A549 (cell line): Measurements from ENCODE around the gene LRRC14B. TPM values are rescaled to one million over a fixed set of nuclear protein-coding genes. Genes with fewer than 3 reads are reported as not detected.

ENCODE experiments used
- ATAC-seq, 2 experiments: fragments of 200-7000 bp in 1 of 2; fragments of >200 bp in 1 of 2; cut with Nextera tagmentation in 1 of 2; cut with Tn5 transposase in 1 of 2; 3 replicates each; pipeline versions ENCODE4 v1.8.0 to v1.9.1; 2018 to 2020; ENCODE audit warnings: mild to moderate bottlenecking in 1 of 2, moderate library complexity in 1 of 2
- CTCF ChIA-PET: fragments of 300-600 bp; sonication (Branson Sonifier 250); formaldehyde crosslinking; extraction: SDS; loops from one replicate; lab custom pipeline; 2021; ENCODE audit warnings: antibody characterized with exemption, inconsistent platforms; lab: Yijun Ruan, JAX
- POLR2A ChIA-PET: fragments of 350-600 bp; formaldehyde crosslinking; extraction: SDS; loops from one replicate; lab custom pipeline; 2021; ENCODE audit warnings: antibody characterized with exemption, inconsistent platforms; lab: Yijun Ruan, JAX
- DNase-seq, 2 experiments: peaks; one replicate each; pipeline versions ENCODE4 v3.0.0 to v3.0.0-alpha.2; 2011 to 2016; ENCODE audit warnings: low read depth in 1 of 2, low spot score in 1 of 2
- FAIRE-seq: peaks from 2 replicates; lab custom pipeline; 2011; peaks lifted over from hg19 to GRCh38; lab: Jason Lieb, UNC
- H3K27ac ChIP-seq, 2 experiments: fragments of >200 bp; sonication (Bioruptor Twin); formaldehyde crosslinking; 3 replicates each; pipeline ENCODE4 v1.5.1; 2016 to 2017
- H3K4me1 ChIP-seq: fragments of >200 bp; sonication (Bioruptor Twin); formaldehyde crosslinking; 3 replicates; pipeline ENCODE4 v1.6.1; 2016
- H3K4me2 ChIP-seq: fragments of >200 bp; sonication (Bioruptor Twin); formaldehyde crosslinking; 3 replicates; pipeline ENCODE4 v1.6.1; 2016
- H3K4me3 ChIP-seq: fragments of >200 bp; sonication (Bioruptor Twin); formaldehyde crosslinking; 3 replicates; pipeline ENCODE4 v1.5.1; 2016
- H3K9me3 ChIP-seq: fragments of >200 bp; sonication (Bioruptor Twin); formaldehyde crosslinking; 3 replicates; pipeline ENCODE4 v1.6.1; 2016
- CBX8 ChIP-seq: fragments of 200-600 bp; sonication (generic); IDR thresholded peaks from 2 replicates; pipeline ENCODE4 v1.6.1; 2016
- CEBPB ChIP-seq, 2 experiments: fragments of >200 bp in 1 of 2; sonication (Bioruptor Twin) in 1 of 2; formaldehyde crosslinking in 1 of 2; IDR thresholded peaks; 2 replicates each; pipeline ENCODE4 v1.6.1; 2012 to 2016
- CHD2 ChIP-seq: fragments of 150-350 bp; IDR thresholded peaks from 2 replicates; pipeline ENCODE4 v1.6.1; 2014; ENCODE audit warnings: low read length; ENCODE audit not compliant: partially characterized antibody
- EP300 ChIP-seq, 2 experiments: fragments of >200 bp; sonication (Bioruptor Twin); formaldehyde crosslinking; IDR thresholded peaks; 2 replicates in 1 of 2; 3 replicates in 1 of 2; pipeline ENCODE4 v1.6.1; 2016 to 2017
- ESRRA ChIP-seq: fragments of 150-350 bp; IDR thresholded peaks from 2 replicates; pipeline ENCODE4 v1.6.1; 2014; ENCODE audit warnings: mild to moderate bottlenecking, low read length, borderline replicate concordance
- FOXS1 ChIP-seq: fragments of 250-450 bp; sonication (Bioruptor Pico); IDR thresholded peaks from 2 replicates; pipeline ENCODE4 v1.5.0; 2020; ENCODE audit warnings: mild to moderate bottlenecking, moderate library complexity
- GATA3 ChIP-seq: IDR thresholded peaks from 2 replicates; pipeline ENCODE4 v1.6.1; 2012; ENCODE audit warnings: borderline replicate concordance
- HOXB13 ChIP-seq: fragments of 250-450 bp; sonication (Bioruptor Pico); IDR thresholded peaks from 2 replicates; pipeline ENCODE4 v1.5.0; 2020; ENCODE audit warnings: low read depth, mild to moderate bottlenecking, moderate library complexity
- HOXB5 ChIP-seq: fragments of 250-450 bp; sonication (Bioruptor Pico); IDR thresholded peaks from 2 replicates; pipeline ENCODE4 v1.5.0; 2020; ENCODE audit warnings: mild to moderate bottlenecking, moderate library complexity
- KDM1A ChIP-seq: fragments of 200-600 bp; sonication (generic); IDR thresholded peaks from 2 replicates; pipeline ENCODE4 v1.6.1; 2016; ENCODE audit warnings: low read depth, mild to moderate bottlenecking
- NFE2L2 ChIP-seq: fragments of 150-350 bp; conservative IDR thresholded peaks from 2 replicates; pipeline ENCODE4 v1.6.1; 2014; ENCODE audit warnings: low read length
- POLR2AphosphoS2 ChIP-seq: conservative IDR thresholded peaks from 2 replicates; pipeline ENCODE4 v1.6.1; 2012; ENCODE audit warnings: low read length, improper control_type of control experiment, inconsistent platforms
- RFX5 ChIP-seq: fragments of 450-650 bp; IDR thresholded peaks from 2 replicates; pipeline ENCODE4 v1.7.1; 2014; ENCODE audit warnings: antibody characterized with exemption, mild to moderate bottlenecking, moderate library complexity
- SMC3 ChIP-seq: fragments of >200 bp; sonication (Bioruptor Twin); formaldehyde crosslinking; IDR thresholded peaks from 3 replicates; pipeline ENCODE4 v1.6.1; 2018; ENCODE audit warnings: inconsistent platforms
- WGBS: methylation state at CpG from one replicate; pipeline ENCODE4 v1.1.6; 2017; ENCODE audit errors: missing lambda C conversion rate; 5-methylcytosine and 5-hydroxymethylcytosine counted together
- polyA plus RNA-seq, 4 experiments: library from polyadenylated mRNA; depleted of rRNA in 3 of 4; stranded (reverse); fragments of >200 nt; fragmentation: RNase III in 1 of 4; extraction: RNeasy Plus Mini Kit Qiagen cat#74134 plus additional on column Dnase treatment in 1 of 4; gene quantifications; 2 replicates in 3 of 4; 3 replicates in 1 of 4; pipeline ENCODE4 v1.2.3, GENCODE V29; 2011 to 2017
- TF ChIP-seq, protein P1 (sequence below): fragments of 200-600 bp; sonication (generic); IDR thresholded peaks from 2 replicates; pipeline ENCODE4 v1.6.1; 2016; ENCODE audit warnings: antibody characterized with exemption, mild to moderate bottlenecking, moderate library complexity
- TF ChIP-seq, protein P2 (sequence below): IDR thresholded peaks from 2 replicates; pipeline ENCODE4 v1.6.1; 2012
- TF ChIP-seq, protein P3 (sequence below): IDR thresholded peaks from 2 replicates; pipeline ENCODE4 v1.6.1; 2012; ENCODE audit warnings: low read depth, borderline replicate concordance
- TF ChIP-seq, protein P4 (sequence below): fragments of >200 bp; sonication (Bioruptor Twin); formaldehyde crosslinking; IDR thresholded peaks from 3 replicates; pipeline ENCODE4 v1.6.1; 2016

LRRC14B gene
- polyA plus RNA-seq, 2 of the 4 experiments (the other 2 are of a cell fraction) = not detected

DNA sequence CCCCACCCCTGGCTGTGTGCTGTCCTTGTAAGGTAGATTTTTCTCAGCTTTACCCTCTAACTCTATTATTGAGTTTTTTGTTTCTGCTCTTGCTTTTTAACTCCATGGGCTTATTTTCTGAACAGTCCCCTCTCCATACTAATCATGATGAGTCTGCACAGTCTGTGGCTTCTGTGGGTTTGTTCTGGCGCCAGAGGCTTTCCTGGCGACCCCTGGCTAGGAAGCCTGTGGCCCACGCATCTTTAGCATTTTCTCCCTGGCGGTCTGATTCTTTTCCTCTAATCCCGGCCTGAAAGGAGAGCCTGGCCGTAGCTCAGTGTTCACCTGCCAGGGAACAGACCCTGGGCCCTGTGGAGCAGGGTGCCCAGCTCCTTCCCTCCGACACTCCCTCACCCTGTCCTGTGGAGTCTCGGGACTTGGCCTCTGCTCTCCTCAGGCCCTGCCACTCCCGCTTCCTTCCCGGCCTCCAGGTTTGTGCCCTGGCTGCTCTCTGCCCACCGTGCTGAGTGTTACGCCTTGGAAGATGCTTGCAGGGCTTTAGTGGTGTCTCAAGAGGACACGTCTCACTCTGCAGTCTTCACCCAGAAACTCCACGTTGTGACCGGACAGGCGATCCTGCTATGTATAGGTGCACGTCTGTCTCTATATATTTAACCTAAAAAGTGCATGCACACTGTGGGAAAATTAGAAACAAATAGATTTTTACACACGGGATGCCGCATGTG is 31.7 kb upstream of the LRRC14B start:
- Histone ChIP-seq H3K4me2 (no peak overlapping the region), H3K4me3 (no peak overlapping the region), H3K27ac (no peak overlapping the region)
- WGBS = 64% methylated on average over 19 of the region's 19 CpGs
- no peak; a peak in 1 of 6 replicates for ATAC-seq
- no peak for FAIRE-seq
- TF ChIP-seq KDM1A (no peak), RFX5 (no peak), POLR2AphosphoS2 (no peak), NFE2L2 (no peak), HOXB5 (no peak), ESRRA (no peak), CBX8 (no peak), CHD2 (no peak), EP300 (IDR thresholded peaks at IDR 0.05) (no peak), GATA3 (no peak), HOXB13 (CRISPR knock-in tag) (no peak), FOXS1 (CRISPR knock-in tag) (no peak)
- TF ChIP-seq, protein P1, sequence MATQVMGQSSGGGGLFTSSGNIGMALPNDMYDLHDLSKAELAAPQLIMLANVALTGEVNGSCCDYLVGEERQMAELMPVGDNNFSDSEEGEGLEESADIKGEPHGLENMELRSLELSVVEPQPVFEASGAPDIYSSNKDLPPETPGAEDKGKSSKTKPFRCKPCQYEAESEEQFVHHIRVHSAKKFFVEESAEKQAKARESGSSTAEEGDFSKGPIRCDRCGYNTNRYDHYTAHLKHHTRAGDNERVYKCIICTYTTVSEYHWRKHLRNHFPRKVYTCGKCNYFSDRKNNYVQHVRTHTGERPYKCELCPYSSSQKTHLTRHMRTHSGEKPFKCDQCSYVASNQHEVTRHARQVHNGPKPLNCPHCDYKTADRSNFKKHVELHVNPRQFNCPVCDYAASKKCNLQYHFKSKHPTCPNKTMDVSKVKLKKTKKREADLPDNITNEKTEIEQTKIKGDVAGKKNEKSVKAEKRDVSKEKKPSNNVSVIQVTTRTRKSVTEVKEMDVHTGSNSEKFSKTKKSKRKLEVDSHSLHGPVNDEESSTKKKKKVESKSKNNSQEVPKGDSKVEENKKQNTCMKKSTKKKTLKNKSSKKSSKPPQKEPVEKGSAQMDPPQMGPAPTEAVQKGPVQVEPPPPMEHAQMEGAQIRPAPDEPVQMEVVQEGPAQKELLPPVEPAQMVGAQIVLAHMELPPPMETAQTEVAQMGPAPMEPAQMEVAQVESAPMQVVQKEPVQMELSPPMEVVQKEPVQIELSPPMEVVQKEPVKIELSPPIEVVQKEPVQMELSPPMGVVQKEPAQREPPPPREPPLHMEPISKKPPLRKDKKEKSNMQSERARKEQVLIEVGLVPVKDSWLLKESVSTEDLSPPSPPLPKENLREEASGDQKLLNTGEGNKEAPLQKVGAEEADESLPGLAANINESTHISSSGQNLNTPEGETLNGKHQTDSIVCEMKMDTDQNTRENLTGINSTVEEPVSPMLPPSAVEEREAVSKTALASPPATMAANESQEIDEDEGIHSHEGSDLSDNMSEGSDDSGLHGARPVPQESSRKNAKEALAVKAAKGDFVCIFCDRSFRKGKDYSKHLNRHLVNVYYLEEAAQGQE = no peak
- TF ChIP-seq, protein P2, sequence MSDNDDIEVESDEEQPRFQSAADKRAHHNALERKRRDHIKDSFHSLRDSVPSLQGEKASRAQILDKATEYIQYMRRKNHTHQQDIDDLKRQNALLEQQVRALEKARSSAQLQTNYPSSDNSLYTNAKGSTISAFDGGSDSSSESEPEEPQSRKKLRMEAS = no peak
- TF ChIP-seq, protein P3, sequence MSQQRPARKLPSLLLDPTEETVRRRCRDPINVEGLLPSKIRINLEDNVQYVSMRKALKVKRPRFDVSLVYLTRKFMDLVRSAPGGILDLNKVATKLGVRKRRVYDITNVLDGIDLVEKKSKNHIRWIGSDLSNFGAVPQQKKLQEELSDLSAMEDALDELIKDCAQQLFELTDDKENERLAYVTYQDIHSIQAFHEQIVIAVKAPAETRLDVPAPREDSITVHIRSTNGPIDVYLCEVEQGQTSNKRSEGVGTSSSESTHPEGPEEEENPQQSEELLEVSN = no peak
- TF ChIP-seq, all 56 proteins: peak for 0
- ChIA-PET POLR2A (no interaction called here), CTCF (interaction anchor here (0.9 kb wide), 1 partner anchor 21 kb away, joined by 3 read pairs; no protein-coding TSS in a partner anchor)
- Histone ChIP-seq H3K4me1 (no peaks in the 10 kb centered on the region), H3K9me3 (no peaks in the 10 kb centered on the region)
- no peak for DNase-seq

DNA sequence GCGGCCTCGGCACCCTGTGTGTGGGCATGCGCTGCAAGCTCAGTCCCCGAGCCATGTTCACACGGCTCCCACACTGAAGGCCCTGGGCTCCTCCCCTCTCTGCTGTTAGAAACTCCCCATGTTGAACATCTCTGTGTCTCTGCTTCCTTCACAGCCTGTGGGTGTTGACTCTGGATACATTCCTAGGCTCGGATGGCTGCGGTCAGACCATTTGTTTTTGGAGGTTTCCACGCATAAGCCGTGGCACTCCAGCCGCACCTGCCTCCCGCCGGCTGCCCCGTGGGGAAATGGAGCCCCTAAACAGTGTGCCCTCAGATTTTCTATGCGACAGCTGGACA is 31.2 kb upstream of the LRRC14B start:
- TF ChIP-seq SMC3 (no peak), CEBPB (IDR thresholded peaks at IDR 0.05) (no peak), ESRRA (no peak)
- TF ChIP-seq, protein P1 = no peak
- TF ChIP-seq, protein P4, sequence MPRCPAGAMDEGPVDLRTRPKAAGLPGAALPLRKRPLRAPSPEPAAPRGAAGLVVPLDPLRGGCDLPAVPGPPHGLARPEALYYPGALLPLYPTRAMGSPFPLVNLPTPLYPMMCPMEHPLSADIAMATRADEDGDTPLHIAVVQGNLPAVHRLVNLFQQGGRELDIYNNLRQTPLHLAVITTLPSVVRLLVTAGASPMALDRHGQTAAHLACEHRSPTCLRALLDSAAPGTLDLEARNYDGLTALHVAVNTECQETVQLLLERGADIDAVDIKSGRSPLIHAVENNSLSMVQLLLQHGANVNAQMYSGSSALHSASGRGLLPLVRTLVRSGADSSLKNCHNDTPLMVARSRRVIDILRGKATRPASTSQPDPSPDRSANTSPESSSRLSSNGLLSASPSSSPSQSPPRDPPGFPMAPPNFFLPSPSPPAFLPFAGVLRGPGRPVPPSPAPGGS = no peak
- no peaks in the 10 kb centered on the region for H3K4me1 ChIP-seq
- H3K4me3 ChIP-seq = no peak overlapping the region
- CTCF ChIA-PET = interaction anchor here (0.9 kb wide), 1 partner anchor 20 kb away, joined by 3 read pairs; no protein-coding TSS in a partner anchor
- no peak overlapping the region for H3K27ac ChIP-seq
- ATAC-seq (no peak), DNase-seq (no peak), FAIRE-seq (no peak)
- no peak overlapping the region for H3K4me2 ChIP-seq
- POLR2A ChIA-PET = no interaction called here
- no peaks in the 10 kb centered on the region for H3K9me3 ChIP-seq
- WGBS = 76% methylated on average over 14 of the region's 14 CpGs
